GM21381 (cell line): Measurements from ENCODE around the gene SP4.

Experiments used
- ATAC-seq: cut with Tn5 transposase; IDR thresholded peaks from one replicate; pipeline ENCODE4 v1.9.1; 2021; ENCODE audit warnings: mild to moderate bottlenecking, moderate library complexity; ENCODE audit not compliant: unreplicated experiment

Gene SP4

DNA sequence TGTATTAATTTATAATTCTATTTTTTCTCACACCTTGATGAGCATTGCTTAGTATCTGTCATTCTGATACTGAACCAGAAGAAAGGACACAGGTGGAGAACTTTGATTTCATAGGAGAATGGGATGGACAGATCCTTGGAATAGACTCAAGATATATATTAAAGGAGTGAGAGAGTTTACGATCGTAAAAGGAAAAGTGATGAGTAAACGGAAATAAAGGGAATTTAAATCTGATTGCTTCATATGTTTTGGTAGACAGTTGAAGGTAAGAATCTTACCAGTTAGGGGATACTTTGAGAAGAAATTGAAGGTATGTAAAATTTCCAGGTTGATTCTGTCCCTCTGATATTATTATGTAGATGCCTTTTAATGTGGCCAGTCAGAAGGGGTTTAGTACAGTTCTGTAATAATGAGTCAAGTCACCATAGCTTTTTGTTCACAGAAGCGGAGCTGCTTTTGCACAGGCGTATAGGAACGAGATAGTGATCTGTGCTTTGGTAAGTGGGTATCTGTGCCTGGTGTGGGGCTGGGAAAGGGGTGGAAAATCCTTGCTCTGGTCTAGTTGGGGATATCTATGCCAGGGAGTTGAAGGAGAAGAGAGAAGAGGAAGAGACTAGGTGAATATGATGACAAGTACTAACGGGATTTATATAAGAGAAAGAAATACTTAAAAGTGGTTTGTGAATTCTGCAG is 15.4 kb downstream of the SP4 start:
- ATAC-seq: no peak

DNA sequence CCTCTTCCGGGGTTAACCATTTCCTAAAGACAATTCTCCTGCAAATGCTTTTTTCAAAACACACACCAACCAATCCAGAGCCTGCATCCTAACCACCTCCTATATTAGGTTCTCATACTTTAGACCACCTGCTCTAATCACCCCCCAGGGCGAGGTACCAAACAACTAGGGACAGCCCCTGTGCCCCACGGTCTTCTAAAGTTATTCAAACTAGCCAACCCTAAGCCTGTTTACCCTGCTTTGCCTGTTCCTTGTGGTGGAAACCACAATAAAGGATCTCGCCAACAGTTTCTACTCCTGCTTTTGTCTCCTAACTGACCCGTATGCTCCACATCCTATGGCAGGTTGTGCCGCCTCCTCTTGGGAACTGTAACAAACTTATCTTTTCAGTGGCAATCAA is 21.1 kb downstream of the SP4 start:
- ATAC-seq: no peak

DNA sequence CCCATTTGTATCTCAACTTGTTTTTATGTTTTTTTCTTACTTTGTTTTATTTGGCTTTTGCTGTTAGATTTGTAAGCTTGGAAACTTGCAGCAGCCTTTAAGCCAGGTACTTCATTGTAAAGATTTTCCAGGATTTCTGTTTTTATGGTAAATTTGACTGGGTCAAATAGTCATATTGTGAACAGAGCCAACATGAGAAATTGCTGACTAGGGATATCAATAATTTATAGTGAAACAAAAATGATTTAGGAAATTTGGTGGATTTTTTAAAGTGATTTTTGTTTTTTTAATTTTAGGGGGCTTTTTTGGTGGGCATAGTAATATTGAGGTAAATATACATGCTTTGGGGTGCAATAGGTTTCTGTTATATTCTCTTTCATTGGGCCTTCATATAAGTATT is 22.2 kb downstream of the SP4 start:
- no peak for ATAC-seq

DNA sequence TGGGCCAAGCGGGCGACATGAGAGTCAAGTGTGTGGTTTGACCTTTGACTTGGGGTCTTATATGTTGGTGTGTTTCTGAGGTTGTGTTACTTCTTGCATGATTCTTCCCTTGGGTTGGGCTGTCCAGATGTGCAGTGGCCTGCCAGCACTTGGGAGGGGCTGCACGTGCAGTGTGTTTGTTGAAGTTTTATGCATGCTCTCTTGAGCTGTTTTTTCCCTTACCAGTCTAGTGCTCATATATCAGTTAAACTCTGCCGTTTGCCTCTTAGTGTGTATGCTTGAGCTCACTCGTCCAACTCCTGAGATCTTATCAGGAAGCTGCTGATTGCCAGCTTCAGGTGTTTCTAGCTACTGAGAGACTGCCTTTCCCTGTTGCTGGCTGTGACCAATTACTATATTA is 23.1 kb downstream of the SP4 start:
- ATAC-seq: no peak

DNA sequence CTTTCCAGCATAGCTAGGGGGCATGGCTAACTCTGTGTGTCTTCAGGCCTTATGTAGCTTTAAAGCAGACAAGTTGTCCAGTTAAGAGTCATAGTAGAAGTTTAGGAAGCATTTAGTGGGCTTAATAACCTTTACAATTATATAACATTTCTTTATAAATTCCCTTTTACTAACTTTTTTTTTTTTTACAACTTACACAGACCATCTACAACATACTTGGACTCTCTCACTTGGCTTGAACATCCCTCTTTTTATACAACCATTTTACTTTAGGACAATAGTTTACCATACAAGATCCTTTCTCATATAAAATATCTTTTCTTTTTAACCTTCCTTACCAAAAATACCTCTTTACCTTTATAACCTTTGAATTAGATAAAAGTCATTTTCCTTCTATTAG is 26.3 kb downstream of the SP4 start:
- ATAC-seq: no peak

DNA sequence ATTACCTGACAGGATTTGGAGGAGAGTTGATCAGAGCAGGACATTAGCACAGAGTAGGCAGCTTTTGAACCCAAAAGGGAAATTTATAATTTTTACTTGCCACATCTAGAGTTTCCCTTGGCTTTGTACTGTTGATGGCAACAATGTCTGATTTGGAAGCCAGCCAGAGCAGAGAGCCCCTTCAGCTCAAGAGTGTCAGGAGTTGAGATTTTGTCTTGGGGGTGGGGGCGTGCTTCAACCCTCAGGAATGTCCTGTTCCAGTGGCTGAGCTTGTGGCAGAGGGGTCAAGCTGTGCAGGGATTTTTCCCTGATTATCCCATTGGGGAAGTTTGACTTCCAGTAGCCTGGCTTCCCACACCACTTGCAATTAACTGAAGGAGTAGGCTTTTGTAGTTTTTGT is 27.0 kb downstream of the SP4 start:
- ATAC-seq: no peak

DNA sequence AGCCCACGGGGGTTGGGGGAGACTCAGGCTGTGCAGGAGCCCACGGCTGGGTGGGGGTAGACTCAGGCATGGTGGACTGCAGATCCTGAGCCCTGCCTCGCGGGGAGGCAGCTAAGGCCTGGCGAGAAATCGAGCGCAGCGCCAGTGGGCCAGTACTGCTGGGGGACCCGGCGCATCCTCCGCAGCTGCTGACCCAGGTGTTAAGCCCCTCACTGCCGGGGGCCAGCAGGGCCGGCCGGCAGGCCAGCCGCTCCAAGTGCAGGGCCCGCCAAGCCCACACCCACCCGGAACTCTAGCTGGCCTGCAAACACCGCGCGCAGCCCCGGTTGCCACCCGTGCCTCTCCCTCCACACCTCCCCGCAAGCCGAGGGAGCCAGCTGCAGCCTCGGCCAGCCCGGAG is 33.4 kb downstream of the SP4 start:
- no peak for ATAC-seq

DNA sequence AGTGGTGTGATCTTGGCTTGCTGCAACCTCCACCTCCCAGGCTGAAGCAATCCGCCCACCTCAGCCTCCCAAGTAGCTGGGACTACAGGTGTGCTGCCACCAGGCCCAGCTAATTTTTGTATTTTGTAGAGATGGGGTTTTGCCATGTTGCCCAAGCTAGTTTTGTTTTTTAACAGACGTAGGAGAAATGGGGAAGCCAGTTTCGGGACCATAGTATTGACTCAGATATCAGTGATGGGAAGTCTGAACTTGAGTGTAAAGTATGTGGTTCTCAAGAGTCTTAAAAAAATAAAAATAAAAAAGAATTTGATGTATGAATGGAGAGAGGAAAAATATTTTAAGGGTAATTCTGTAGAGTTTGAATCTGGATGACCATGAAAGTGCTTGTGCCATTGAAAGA is 34.2 kb downstream of the SP4 start:
- no peak for ATAC-seq

DNA sequence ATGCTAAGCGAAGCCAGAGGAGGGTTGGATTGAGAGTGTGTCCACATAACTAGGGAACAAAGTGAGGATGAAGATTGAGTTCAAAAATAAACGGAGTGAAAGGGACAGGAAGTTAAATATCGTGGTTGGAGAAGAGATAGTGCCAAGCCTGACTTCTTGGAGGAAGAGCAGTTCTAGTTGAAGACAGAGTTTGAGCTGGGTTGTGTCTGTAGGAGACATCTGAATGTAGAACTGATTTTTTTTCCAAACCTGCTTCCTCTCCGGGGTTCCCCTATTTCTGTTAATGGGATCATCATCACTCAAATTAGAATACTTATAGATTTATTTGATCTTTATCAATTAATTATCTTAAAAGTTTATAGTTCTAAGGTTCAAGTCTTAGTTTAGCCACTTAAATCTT is 35.6 kb downstream of the SP4 start:
- ATAC-seq: no peak

DNA sequence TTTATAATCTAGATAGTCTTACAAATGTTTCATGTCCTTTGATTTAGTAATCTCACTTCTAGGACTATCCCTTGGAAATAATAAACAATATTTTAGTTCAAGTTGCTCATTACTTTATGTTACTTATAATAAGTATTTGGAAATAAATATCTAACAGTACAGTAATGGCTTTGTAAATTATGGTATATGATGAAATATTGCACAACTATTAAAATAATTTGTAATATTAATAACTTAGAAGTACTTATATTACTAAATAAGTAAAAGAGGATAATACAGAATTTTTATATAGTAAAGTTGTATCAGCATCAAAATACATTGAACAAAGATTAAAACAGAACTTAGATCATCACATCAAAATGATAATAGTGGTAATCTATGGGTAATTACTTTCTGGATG is 41.1 kb downstream of the SP4 start:
- no peak for ATAC-seq

DNA sequence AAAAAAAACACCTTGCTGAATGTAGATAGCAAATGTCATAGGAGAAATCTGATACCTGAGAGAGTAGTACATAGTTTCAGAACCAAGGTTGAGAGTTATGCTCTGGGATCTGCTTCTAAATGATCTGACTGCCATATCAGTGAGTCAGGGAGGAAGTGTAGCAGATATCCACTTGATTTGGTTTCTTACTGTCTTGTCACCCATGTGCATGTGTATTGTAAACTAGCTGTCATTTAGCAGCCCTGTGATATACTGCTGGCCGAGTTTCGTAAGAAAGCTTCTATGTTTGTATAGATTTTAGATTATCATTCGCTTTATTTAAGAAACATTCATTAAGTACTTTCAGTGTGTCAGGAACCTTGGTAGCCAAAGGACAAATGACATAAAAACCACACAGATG is 42.0 kb downstream of the SP4 start:
- ATAC-seq: no peak

DNA sequence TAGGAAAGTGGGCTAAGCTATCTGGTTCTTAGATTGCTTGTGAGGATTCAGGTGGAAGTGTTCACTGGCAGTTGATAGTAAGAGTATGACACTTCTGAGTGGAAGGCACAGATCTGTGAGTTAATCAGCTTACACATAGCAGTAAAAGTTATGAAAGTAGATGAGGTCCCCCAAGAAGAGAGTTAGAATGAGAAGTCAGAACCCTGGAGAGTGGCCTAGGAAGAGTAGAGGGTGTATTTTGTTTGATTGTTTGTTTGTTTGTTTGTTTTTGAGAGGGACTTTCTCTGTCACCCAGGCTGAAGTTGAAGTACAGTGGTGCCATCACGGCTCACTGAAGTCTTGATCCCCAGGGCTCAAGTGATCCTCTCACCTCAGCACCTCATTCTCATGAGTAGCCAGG is 44.1 kb downstream of the SP4 start:
- ATAC-seq: no peak

DNA sequence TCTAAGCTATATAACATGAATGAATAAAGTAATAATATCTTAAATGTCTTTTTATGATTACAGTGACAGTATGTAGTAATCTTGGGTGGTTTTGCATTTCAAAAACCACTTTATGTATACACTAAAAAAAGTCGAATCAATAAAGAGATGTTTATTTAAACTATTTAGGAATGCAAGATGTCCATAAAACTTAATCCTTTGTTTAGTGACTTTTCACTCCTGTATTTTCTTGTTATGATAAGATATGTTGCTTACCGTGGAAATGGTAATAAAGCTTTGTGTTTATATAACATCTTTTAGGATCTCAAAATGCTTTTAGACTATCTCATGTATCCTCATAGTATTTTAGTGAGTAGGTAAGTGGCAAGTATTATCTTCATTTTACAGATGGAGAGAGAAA is 48.5 kb downstream of the SP4 start:
- ATAC-seq: no peak

DNA sequence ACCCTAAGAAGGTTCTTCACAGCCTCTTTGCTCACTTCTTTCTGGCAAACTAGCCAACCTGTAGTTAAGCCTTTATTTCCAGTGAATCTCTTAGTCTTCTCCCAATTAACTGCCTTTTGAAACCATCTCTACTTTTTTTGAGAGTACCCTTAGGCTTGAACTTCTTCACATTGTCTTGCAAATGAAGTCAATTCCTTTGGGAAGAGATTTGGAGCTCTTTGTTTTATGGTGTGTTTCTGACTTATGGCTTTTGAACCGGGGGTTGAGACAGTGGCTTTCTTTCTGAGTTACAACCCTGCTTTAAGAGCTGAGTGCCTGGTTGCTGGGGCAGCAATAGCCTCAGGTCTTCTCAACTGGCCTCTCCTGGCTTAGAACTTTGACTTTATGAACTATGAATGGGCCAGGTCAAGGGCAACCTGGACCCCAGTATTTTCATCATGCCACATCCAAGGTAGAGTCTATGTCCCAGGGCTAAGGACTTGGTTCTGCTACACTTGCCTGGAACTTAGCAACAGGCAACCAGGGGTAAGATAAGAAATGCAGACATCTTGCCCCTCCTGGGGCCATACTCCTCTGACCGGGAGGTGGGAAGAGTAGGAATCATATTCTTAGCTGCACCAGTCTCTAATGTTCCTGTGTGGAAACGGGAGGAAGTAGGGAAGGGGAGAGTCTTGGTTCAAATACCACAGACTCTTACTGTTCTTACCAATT is 53.0 kb downstream of the SP4 start:
- no peak for ATAC-seq

DNA sequence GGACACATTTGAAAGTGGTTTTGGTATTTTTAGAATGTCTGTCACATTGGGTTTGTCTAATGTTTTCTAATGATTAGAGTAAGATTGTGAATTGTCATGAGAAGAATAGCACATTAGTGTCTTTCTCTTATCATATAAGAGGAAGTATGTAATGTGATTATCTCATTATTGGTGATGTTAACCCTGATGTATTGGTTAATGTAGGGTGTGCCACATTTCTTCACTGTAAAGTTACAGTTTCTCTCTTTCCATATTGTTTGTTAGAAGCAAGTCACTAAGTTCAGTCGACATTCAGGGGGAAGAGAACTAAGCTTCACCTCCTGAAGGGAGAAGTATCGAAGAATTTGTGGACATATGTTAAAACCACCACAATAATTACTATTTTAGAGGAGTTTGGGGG is 58.6 kb downstream of the SP4 start:
- ATAC-seq: no peak

DNA sequence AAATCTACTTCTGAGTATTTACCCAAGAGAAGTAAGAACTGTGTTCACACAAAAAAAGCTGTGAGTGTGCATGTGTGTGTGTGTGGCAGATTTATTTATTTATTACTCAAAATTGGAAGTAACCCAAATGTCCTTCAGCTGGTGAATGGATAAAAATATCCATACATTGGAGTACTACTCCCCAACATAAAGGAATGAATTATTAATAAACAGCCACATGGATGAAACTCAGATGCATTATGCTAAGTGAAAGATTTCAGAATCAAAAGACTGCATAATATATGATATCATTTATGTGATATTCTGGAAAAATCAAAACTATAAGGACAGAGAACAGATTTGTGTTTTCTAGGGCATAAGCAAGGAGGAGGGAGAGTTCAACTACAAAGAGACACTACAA is 67.8 kb downstream of the SP4 start:
- ATAC-seq: no peak

DNA sequence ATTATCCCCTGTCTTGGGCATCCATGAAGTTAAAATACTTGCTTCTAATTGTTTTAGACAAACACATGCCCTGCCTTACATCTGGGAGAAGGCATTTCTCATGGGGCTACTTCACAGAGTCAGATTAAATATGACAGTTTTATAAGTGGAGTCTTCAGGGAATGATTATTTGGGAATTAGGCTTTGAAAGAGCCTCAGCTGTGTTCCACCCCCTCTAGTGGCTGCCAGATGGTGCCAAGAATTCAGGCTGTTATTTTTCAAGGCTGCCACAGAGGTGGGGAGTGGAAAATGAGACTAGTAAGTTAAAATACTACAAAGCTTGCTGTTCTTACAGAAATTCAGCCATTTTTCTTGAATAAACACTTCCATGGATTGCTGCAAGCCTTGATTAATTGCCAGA is 69.2 kb downstream of the SP4 start:
- no peak for ATAC-seq

DNA sequence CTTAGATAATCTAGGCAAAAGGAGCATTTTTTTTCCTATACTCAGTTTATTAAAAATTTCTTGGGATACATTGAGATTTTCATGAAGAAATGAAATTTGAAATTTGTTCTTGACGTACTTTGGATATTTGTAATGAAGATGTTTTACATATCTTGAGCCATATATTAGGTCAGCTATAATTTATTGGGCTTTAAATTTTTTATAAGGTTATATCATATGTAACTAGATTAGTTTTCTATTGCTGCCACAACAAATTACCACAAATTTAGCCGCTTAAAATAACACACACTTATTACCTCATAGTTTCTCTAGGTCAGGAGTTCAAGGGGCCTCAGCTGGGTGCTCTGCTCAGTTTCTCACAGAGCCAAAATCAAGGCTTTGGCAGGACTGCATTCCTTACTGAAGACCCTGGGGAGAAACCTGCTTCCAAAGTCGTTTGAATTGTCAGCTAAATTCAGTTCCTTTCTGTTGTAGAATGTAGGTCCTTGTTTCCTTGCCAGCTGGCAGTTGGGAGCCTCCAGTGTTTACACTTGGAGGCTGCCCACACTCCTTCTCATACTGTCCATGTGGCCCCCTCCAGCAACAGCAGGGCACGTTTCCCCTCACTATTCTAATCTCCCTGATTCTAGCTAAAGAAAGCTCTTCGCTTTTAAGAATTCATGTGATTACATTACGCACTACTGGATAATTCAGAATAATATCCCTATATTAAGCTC is 72.4 kb downstream of the SP4 start:
- no peak for ATAC-seq

DNA sequence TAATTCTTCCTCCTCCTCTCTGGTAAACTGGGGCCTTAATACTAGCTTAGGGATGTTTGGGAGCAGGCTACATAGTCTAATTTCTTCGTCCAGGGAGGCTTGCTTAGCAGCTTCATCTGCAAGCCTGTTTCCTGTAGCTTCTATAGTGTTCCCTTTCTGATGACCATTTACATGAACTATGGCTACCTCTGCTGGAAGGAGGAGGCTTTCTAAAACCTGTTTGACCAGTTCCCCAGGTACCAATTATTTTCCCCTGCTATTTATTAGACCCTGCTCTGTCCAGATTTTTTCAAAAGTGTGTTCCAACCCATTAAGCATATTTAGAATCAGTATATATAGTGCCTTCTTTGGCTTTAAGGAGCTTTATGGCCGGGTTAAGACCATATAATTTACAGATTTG is 76.1 kb downstream of the SP4 start:
- no peak for ATAC-seq

DNA sequence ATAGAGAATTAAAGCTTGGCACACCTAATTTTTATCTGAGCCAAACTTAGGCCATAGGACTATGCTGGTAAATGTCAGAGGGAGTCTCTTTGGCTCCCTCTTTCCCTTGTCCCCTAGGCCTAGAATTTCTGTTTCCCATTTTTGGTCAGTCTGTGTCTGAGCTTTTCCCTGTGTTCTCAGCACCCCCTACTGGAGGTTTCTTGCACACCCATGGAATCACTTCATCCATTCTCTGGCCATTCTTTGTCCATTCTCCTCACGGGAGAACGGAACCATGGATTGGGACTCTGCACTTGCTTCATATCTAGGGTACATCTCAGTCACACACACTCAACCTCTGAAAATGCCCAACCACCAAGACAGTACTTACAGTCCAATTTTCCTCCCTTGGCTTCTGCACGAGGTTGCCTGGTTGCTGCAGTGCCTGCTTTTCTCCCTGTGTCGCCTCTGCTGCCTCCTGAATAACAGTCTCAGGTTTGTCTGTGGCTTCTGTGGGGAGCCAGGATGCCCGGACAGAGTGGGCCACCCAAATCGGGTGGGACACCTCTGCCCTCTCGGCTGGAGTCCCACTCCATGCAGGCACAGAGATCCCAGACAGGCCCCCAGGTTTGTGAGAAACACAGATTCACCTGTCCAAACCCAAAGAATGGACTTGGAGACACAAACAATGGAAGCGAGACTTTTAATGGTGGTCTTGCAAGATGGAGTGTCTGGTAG is 79.9 kb downstream of the SP4 start:
- no peak for ATAC-seq

DNA sequence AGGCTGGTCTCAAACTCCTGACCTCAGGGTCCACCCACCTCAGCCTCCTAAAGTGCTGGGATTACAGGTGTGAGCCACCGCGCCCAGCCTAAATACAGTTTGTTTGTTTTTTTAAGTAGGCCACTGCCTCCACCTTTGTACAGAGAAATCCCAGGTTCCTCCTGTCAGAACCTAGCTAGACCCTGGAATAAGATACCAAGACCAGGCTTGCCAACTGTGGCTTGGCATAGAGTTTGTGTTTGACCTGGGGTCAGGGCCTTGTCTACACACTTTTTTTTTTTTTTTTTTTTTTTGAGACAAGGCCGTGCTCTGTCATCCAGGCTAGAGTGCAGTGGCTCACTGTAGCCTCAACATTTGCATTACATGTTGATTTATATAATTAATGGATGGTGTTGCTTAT is 80.7 kb downstream of the SP4 start:
- ATAC-seq: no peak

DNA sequence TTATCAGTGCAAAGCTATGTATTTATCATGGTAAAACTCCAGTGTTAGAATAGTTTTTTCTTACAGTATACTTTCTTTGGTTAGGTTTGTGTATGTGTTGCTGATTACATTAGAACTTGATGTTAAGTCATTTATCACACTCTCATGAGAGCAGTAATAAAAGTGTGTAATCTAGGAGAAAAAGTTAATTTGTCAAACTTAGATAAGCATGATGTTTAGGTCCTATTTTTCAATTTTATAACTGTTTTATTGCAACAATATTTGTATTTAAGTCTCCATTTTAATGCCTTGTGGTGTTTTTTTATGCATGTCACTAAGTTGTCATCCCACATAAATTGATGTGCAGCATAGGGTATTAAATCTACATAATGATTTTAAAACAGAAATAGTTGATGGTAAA is 86.2 kb downstream of the SP4 start:
- no peak for ATAC-seq
